HG03280 (cell line): ENCODE results near the gene IL17B.

Experiments used
- ATAC-seq: cut with Tn5 transposase; IDR thresholded peaks from one replicate; pipeline ENCODE4 v1.9.1; 2021; ENCODE audit warnings: mild to moderate bottlenecking, moderate library complexity; ENCODE audit not compliant: unreplicated experiment

Gene IL17B

DNA sequence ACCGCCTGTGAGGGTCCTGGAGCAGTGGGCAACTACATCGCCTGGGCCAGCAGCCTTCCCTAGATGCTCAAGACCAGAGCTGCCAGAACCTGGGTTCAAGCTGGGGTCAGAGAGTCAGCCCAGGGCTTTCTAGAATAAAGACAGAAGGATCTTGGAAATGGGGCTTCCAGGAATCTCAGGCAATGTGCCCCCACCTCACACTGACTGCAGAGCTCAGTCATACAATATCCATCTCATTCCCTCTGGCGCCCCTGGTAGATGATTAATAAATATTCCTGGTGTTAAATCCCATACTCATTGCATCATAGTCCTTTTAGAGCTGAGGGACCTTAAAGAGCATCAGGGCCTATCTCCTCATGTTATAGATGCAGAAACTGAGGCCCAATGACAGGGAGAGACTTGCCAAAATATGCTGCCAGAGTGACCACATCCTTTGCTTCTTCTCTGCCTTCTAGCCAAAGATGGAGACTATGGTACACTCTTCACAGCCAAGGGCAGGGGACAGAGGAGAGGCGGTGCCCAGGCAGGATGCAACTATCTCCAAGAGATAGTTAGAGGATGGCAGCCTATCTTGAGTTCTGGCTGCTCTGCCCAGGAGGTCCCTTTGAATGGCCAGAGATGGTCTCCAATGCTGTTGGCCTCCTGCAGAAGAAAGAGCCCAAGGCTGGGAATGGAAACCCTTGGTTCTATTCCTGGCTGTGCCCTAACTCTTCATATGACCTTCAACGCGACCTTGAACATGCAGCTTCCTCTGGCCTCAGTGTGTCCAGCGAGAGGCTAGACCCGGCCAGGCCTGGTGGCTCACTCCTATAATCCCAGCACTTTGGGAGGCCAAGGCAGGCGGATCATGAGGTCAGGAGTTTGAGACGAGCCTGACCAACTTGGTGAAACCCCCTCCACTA is 36.2 kb upstream of the IL17B start:
- no peak for ATAC-seq

DNA sequence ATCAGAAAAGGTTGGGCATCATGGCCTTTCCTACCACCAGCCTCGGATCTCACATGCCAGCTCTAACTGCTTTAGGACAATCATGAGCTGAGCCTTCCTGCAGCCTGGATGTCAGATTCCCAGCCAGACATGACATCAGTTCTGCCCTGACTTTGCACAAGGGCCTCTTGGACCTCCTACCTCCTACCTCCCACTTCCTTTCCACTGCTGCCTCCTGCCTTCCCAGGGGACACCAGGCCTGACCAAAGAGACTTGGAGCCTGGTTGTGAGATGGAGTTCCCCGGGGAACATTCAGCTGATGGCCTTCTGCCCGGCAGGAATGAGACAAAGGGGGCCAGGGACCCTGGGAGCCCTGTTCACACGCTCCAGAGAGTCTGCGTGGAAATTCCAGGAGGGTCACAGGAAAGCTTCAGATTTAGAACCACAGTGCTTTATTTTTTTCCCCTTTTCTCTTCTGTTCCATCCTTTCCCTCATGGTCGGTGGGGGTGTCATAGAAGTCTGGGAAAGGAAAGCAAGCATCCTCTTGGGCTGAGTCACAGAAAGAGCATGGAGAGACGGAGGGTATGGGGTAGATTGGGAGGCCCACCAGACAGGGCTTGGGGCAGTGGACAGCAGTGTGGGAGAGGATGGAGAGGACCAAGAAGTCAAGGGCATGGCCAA is 35.4 kb upstream of the IL17B start:
- no peak for ATAC-seq

DNA sequence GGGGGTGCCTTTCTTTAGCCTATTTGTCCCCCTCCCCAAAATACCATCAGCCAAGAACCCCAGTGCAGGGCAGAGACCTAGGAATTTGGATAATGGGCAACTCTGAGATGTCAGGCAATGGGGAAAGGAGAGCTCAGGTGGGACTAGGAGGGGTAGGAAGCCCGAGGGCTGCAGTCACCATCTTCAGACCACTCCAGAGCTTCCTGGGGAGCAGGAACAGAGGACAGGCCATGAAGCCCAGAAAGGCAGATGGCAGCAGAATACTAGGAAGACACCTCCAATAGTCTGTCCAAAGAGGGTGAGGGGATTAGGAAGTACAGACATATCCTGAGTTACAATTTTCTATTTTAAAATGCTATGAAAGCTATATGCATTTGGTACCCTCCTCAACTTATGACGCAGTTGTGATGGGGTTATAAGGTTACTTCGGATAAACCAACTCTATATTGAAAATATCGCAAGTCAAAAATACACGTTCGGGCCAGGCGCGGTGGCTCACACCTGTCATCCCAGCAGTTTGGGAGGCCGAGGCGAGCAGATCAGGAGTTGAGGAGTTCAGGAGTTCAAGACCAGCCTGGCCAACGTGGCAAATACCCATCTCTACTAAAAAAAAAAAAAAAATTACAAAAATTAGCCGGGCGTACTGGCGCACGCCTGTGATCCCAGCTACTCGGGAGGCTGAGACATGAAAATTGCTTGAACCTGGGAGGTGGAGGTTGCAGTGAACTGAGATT is 34.6 kb upstream of the IL17B start:
- ATAC-seq = no peak

DNA sequence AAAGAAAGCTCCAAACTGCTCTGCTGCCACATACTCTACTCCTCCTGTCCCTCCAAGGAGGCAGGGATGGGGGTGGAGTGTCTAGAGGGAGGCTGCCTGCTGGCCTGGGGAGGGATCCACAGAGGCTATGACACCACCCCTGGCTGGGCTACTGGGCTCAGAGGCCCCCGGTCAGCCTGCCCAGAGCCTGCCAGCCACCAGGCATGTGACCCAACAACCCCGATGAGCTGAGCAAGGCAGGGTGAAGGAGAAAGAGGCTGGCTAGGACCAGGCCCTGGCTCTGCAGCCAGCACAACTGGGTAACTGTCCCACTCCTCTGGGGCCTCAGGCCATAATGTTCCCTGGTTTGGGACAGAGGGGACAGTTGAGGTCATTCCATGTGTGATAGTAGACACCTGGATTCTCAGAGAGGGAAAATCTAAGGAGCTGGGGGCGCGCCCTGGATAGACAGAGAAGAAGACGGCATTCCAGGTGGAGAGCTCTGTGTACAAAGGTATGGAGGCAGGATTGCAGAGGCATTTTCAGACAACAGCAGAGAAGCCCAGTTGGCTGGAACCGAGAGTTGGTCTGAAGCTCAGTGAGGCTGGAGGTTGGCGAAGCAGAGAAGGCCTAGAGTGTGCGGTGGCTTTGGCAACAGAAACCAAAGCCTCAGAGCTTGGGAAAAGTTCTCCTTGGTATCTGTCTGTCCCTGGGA is 33.8 kb upstream of the IL17B start:
- ATAC-seq = no peak

DNA sequence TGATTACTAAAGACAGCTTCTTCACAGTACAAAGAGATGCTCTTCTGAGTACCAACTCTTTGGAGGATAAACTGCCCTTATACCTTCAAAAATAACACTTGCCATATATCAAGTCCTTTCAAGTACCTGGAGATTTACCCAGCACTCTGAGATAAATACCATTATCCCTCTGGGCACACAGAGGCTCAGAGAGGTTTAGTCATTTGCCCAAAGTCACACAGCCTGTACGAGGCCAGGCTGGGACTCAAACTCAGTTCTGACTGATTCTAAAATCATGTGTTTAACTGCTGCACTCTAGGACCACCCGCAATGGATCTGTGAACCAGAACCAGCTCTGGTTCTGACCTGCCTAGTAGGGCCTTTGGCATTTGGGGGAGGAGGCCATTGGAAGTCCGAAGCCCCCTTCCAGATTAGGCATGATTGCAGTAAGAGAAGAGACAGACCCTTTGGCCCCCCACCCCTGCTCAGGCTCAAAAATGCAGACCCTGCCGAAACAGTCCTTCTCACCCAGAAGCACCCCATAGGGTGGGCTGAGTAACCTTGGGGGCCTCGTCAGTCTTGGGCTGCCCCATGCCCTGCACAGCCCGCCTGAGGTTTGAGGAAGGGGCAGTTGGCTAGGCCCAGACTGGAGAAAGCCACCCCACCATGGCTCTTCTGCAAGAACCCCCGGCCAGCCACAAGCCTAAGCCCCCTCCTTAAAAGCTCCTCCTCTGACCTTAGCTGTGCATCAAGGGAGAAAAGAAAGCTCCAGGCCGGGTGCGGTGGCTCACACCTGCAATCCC is 32.8 kb upstream of the IL17B start:
- ATAC-seq = no peak

DNA sequence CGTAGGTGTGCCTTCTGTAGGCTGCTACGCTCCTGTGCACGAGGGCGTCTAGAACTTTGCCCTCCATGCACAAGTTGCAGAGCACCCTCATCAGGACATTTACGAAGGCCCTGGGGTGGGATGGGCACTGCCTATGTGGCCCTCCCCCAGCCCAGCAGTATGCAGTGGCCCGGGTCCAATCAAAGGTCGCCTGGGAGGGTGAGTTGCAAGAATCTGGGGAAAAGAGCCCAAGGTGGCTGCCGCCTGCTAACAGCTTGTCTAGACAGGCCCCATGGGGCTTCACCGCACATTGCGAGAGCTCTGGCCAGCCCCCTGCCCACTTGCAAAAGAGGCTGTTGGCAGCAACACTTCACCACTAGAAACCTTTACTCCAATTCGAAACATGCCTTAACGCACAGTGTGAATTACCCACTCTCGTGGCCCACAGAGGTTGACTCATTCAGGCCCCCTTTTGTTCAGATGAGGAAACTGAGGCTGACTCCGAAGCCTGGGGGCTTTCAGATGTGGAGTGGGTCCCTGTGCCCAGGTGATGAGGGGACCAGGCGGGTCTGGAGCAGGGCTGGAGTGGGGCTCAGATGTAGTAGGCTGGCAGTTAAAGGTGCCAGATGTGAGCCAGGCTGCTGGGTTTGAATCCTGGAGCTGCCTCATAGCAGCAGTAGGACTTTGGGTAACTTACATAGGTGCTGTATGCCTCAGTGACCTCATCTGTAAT is 31.8 kb upstream of the IL17B start:
- ATAC-seq = no peak

DNA sequence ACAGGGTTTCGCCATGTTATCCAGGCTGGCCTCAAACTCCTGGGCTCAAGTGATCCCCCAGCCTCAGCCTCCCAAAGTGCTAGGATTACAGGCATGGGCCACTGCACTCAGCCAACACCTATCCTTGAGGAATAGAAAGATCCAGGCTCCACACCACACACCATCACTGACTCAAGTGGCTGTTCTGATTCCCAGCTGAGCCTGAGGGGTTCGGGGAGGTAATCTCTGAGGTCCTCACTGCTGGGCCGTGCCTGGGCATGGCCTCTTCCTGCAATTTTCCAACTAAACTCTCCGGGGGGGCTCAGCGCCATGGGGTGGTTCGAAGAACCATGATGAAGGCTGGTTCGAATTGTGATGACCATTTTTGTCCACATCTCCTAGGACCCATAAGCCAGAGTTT is 31.0 kb upstream of the IL17B start:
- ATAC-seq = no peak

DNA sequence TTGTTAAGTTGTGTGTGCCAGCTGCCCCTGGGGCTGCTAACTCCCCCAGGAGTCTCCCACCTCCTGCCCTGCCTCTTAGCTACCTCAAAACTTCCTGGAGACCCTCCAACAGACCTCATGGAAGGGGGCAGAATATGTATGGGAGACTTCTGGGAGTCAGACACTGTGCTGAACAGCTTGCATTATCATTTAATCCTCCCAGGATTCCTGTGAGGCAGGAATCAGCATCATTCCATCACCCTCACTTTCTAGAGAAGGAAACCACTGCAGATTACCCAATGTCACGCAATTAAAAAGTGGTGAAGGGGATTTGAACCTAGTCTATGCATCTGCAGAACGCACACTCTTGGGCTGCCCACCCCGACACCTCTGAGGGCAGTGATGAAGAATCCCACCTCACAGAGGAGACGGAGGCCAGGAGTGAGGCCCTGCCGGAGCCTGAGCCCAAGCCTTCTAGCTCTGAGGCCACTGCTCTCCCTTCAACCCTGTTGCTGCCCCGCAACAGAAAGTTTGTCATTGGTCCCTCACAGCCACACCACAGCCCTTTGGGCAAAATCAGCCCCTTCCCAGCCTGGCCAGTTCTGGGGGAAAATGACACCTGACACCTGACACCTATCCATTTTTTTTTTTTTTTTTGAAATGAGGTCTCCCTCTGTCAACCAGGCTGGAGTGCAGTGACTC is 30.3 kb upstream of the IL17B start:
- no peak for ATAC-seq

DNA sequence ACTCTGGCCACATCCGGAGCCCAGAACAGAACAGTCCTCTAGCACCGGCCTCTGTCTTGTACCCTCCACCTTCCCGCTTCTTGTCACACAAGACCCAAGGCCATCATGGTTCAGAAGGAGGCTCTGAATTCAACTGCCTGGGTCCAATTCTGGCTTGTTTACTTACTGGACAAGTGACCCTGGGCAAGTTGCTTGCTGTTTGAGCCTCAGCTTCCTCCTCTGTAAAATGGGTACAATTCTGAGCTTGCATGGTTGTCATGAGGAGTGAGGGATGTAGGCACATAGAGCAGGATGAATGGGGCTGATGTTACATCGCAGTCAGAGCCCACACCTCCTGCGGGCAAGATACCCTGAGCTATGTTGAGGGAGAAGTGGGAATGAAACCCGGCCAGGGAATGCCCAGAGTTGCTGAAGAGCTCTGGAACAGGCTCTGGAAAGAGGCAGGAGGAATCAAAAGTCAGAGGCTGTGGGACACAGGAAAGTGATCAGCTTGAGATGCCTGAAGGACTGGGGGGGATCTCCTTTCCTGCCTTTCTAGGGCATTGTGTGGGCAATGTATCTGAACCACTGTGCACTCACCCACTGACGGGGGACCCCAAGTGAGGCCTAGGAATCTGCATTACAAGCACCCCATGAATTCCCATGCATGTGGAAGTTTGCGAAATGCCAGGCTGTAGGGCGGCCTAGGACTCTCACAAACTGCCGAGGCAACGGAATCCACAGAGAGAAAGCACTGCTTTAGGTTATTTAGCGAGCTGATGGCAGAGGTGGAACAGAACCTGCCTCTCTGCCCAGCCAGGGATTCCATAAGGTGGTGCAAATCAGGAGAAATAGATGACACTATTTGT is 29.4 kb upstream of the IL17B start:
- no peak for ATAC-seq

DNA sequence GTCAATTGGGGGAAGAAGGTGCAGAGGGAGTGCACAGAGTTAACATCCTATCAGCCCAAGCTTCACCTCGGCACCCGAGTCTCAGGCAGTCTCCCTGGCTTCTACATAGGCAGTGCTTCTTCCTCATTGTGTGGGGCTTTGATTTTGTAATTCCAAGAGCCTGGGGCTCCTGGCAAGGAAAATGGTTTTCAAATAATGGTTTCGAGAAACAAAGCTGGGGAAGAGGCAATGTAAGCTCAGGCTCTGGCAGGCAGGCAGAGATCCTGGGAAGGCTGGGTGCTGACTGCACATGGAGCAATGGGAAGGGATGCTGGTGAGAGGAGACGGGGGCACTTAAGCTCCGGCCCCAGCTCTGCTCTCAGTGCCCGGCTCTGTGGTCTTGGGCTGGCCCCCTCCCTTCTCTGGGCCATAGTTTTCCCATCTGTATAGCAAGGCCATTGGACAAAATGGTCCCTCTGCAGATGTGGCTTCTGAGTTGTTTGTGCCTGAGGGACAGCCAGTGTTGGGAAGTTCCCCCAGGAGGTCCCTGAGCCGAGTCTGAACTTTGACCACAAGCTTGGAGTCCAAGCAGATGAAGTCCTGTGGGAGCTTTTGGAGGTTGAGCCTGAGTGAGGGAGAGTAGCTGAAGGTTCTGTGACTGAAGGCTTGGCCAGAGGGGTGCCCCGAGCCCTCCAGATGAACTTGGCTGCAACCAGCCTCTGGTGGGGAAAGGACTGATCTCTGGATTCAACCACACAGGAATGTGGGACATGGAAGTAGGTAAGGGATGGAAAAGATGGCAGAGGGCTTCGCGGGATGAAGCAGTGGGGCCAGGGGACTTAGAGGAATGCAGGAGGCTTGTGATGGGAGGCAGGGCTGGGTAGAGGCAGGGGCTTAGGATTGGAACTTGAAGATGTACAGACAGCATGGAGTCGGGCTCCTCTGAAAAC is 28.5 kb upstream of the IL17B start:
- ATAC-seq = no peak

DNA sequence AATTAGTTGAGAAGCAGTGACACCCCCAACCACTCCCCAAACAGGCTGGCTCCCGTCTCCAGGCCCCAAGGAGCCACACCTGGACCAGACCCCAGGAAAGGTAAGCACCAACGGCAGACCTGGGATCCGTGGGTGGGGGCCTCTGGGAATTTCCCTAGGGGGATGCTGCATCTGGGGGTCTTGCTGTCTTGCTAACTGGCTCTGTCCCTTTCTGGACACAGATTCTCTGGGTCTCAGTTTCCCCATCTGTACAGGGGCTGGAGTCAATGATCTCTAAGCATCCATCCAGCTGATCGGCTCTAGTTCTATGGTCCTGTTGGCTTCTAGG is 27.9 kb upstream of the IL17B start:
- ATAC-seq = no peak

DNA sequence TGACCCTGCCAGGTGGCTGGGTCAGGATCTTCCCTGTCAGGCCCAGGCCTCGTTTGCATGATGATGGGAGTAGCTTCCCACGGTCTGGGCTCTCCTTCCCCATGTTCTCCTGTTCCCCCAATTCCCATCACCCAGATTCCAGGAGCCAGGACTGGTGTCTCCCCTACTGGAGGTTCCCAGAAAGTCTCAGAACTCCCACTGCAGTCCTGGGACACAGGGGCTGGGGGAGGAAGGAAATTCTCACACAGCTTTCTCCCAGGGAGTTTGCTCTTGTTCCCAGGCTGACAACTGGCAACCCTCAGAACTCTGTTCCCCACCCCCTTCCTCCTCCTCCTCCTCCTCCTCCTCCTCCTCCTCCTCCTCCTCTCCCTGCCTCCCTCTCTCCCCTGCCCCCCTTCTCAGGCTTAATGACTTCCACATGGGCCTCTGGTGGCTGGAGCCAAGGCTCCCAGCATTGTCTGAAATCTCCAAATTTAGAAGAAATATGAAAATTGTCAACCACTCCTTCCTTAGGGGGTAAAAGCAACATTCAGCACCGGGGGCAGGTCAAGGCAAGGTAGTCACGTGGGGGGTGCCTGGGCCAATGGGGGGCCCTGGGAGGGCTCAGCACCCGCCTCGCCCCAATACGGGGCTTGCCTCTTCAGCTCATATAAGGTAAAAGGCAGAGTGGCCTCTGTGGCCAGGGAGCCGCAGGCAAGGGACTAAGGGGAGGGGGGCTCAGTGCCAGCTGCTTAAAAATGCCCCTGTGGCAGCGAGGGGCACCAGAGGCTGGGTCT is 27.3 kb upstream of the IL17B start:
- ATAC-seq = no peak

DNA sequence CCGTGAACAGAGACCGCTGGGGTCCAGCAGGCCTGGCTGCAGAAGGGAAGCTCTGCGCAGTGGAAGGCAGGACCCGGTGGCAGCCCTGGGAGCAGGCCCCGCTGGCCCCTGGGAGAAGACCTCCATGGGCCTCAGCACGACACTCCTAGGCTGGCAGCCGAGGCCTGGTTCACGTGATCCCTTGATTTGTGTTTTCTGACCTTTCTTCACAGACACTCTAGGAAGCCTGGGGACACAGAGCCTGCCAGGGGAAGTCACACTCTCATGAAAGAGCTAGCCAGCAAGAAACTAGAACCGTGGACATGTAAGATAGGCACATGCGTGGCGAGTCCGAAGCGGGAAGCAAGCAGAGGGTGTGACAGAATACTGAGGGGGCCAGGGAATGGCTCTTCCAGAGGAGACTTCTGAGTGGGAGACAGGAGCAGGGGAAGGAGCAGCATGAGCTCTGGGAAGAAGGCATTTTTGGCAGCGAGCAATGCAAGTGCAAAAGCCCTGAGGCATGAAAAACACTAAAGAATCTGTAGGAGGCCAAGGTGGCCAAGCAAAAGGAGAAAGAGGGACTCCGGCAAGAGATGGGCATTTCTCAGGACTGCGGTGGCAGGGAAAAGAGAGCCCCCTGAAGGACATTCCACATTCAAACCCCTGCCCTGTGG is 26.6 kb upstream of the IL17B start:
- ATAC-seq = no peak

DNA sequence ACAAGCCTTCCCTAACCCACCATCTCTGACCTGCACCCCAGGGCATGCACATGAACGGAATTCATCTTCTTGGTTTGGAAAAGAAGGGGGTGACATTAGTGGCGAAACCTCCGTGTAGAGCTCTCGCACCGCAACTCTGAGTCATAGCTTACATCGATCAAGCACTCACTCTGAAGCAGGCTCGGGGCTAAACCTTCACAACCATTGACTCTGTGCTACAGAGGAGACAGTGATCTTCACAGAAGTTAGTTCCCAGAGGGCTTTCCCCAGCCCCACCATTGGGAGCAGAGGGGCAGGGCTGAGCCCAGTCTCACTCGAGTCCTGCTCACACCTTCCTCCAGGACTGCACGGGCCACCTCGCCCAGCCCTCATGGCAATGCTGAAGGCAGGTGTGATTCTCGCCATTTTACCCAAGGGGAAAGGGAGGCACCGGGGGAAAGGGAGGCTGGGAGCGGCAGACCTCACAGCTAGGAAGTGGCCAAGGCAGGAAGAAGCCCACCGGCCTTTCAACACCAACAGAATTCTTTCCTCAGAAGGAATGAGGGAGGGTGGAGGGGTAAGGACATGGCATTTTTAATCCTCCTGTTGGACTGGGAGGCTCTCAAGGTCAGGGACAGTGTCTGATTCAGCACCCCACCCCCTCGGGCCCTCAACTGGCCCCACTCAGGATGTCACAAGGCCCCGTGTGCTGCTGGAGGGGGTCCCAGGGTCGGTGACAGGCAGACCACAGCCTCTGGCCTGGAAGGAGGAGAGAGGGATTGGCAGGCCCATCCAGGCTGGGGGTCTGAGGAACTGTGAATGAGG is 25.9 kb upstream of the IL17B start:
- no peak for ATAC-seq
